ENCODE data around the gene LYG2. TPM values are rescaled to one million over a fixed set of nuclear protein-coding genes. Genes with fewer than 3 reads are reported as not detected.
A peak's percentile ranks its signal among the peaks of the same experiment; 100 is the strongest.

LYG2 gene
- total and polyA plus RNA-seq, 2 of the 8 experiments (the other 6 are each of a cell fraction or from before 2014, with no cell fraction given) = not detected

- Histone ChIP-seq H3K27me3 (replicated peaks in 1 of 4; ENCODE audit: control insufficient read depth in 3 of 4, extremely low read depth in 1 of 4, insufficient read depth in 3 of 4, low read length in 3 of 4) (no peaks in the 10 kb centered on the region), H2AFZ (ENCODE audit: low read length) (no peak overlapping the region), H3K79me1 (ENCODE audit: low read depth, low read length) (no peaks in the 10 kb centered on the region), H4K91ac (replicated peaks; ENCODE audit: insufficient read length, low read length) (no peak overlapping the region), H3K27ac (ENCODE audit: low read depth, low read length) (no peak overlapping the region), H3K9ac (replicated peaks in 1 of 4; ENCODE audit: extremely low read depth in 1 of 4, low read depth in 3 of 4, low read length in 3 of 4) (no peak overlapping the region), H3K56ac (replicated peaks; ENCODE audit: insufficient read length, low read depth, low read length) (no peak overlapping the region), H2BK15ac (ENCODE audit: low read length) (no peak overlapping the region), H3K4ac (replicated peaks; ENCODE audit: insufficient read length, low read depth, low read length) (no peak overlapping the region), H3K79me2 (ENCODE audit: control insufficient read depth in 1 of 2, insufficient read depth in 2 of 2, low read length in 2 of 2) (no peaks in the 10 kb centered on the region), H3K4me3 (ENCODE audit: extremely low read depth in 1 of 4, insufficient read depth in 2 of 4, low read depth in 3 of 4, low read length in 4 of 4) (no peak overlapping the region), H2BK120ac (replicated peaks; ENCODE audit: low read depth, low read length) (no peak overlapping the region), H2BK20ac (ENCODE audit: low read length) (no peak overlapping the region), H3K18ac (ENCODE audit: extremely low read depth, low read length) (no peak overlapping the region), H3K14ac (ENCODE audit: insufficient read length) (no peak overlapping the region), H3K9me3 (ENCODE audit: insufficient read depth in 2 of 2, low read depth in 1 of 2, low read length in 1 of 2) (peaks cover 13 to 17% of the 10 kb centered on the region in 2 experiments), H3K23ac (ENCODE audit: insufficient read length) (no peak overlapping the region), H2AK5ac (ENCODE audit: low read depth, low read length) (no peak overlapping the region), H2BK5ac (ENCODE audit: low read depth, low read length) (no peak overlapping the region), H3K23me2 (ENCODE audit: low read depth, low read length) (no peaks in the 10 kb centered on the region), H3K4me1 (replicated peaks in 1 of 4; ENCODE audit: control insufficient read depth in 3 of 4, insufficient read depth in 4 of 4, low read length in 3 of 4) (no peaks in the 10 kb centered on the region), H2BK12ac (ENCODE audit: low read depth, low read length) (no peak overlapping the region), H4K8ac (ENCODE audit: extremely low read depth, insufficient read depth, low read length) (no peak overlapping the region), H4K5ac (ENCODE audit: insufficient read length, low read depth, low read length) (no peak overlapping the region), H3K36me3 (ENCODE audit: control insufficient read depth in 2 of 4, insufficient read depth in 4 of 4, low read length in 3 of 4) (peaks cover 2 to 25% (median 12%) of the 10 kb centered on the region in 4 experiments; a peak in 7 of 8 replicates), H4K20me1 (replicated peaks in 1 of 2; ENCODE audit: control insufficient read depth in 1 of 2, insufficient read depth in 2 of 2, low read length in 2 of 2) (no peaks in the 10 kb centered on the region), H3K4me2 (ENCODE audit: insufficient read depth in 1 of 2, low read depth in 2 of 2, low read length in 2 of 2) (no peak overlapping the region)
- no peak for TF ChIP-seq KDM5A (IDR thresholded peaks at IDR 0.05; ENCODE audit: low read length)
- TF ChIP-seq POLR2A (IDR thresholded peaks at IDR 0.05; ENCODE audit: control extremely low read depth in 1 of 2, low read depth in 2 of 2, low read length in 2 of 2) = 0 out of 3 replicates have a peak, but pooled peaks of 1 of the 2 experiments have one; percentile 4
- no peak for DNase-seq (ENCODE audit: low read depth in 1 of 2, low spot score in 2 of 2)
- WGBS, 2 experiments (ENCODE audit: extremely low coverage in 1 of 2, insufficient coverage in 1 of 2, insufficient read length in 1 of 2, insufficient replicate concordance in 2 of 2, low coverage in 1 of 2, low lambda C conversion rate in 2 of 2, missing lambda C conversion rate in 1 of 2) = 89% methylated on average over 6 of the region's 7 CpGs; no CpG with 5 or more reads in 1 of the 2 experiments
- POLR2A ChIA-PET (ENCODE audit: partially characterized antibody) = interaction anchor here (0.7 to 2.4 kb wide), 3 partner anchors 19 to 1229 kb away, joined by 3 to 6 read pairs (median 3); partner anchors contain the start of gene MRPL30
- CTCF ChIA-PET (ENCODE audit: partially characterized antibody) = no interaction called here
- FAIRE-seq = no peak
Measured at GRCh38 chr2:99200076-99200800, 55.2 kb downstream of the LYG2 start.

Data from H1 (cell line).